ENCODE results near the gene KRT31.

- TF ChIP-seq, protein P1, sequence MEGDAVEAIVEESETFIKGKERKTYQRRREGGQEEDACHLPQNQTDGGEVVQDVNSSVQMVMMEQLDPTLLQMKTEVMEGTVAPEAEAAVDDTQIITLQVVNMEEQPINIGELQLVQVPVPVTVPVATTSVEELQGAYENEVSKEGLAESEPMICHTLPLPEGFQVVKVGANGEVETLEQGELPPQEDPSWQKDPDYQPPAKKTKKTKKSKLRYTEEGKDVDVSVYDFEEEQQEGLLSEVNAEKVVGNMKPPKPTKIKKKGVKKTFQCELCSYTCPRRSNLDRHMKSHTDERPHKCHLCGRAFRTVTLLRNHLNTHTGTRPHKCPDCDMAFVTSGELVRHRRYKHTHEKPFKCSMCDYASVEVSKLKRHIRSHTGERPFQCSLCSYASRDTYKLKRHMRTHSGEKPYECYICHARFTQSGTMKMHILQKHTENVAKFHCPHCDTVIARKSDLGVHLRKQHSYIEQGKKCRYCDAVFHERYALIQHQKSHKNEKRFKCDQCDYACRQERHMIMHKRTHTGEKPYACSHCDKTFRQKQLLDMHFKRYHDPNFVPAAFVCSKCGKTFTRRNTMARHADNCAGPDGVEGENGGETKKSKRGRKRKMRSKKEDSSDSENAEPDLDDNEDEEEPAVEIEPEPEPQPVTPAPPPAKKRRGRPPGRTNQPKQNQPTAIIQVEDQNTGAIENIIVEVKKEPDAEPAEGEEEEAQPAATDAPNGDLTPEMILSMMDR (IDR thresholded peaks at IDR 0.05): no peak
- TF ChIP-seq POLR2A (IDR thresholded peaks at IDR 0.05): no peak
Observed at GRCh38 chr17:41433586-41433985, 36.2 kb upstream of the KRT31 start.

Measured in body of pancreas (tissue), 4 donors.